HepG2 (cell line): ENCODE results near the gene MAPK14. TPM values are rescaled to one million over a fixed set of nuclear protein-coding genes. Genes with fewer than 3 reads are reported as not detected.
A peak's percentile ranks its signal among the peaks of the same experiment; 100 is the strongest.

Source experiments
- BCL3 ChIP-seq: sonication (generic); formaldehyde crosslinking; IDR thresholded peaks from 2 replicates; pipeline ENCODE4 v1.5.1; 2020; ENCODE audit warnings: mild to moderate bottlenecking, missing genetic modification reagents, moderate library complexity
- EP300 ChIP-seq, 3 experiments: sonication (generic) in 1 of 3; formaldehyde crosslinking in 1 of 3; IDR thresholded peaks; 2 replicates each; pipeline versions ENCODE4 v1.5.1 to v1.6.1; 2011 to 2020; ENCODE audit warnings: low read depth in 2 of 3, low read length in 2 of 3, borderline replicate concordance in 1 of 3, improper control_type of control experiment in 1 of 3, mild to moderate bottlenecking in 1 of 3, missing genetic modification reagents in 1 of 3, moderate library complexity in 1 of 3
- HNRNPK ChIP-seq: fragments of 200-400 bp; formaldehyde crosslinking; IDR thresholded peaks from 2 replicates; pipeline ENCODE4 v1.6.1; 2018; ENCODE audit warnings: low read length, low read depth, moderate library complexity, mild to moderate bottlenecking; ENCODE audit not compliant: poor library complexity, severe bottlenecking
- NCOA5 ChIP-seq: sonication (generic); formaldehyde crosslinking; IDR thresholded peaks from 2 replicates; pipeline ENCODE4 v1.4.0; 2020; ENCODE audit warnings: missing genetic modification reagents
- POGZ ChIP-seq: sonication (generic); formaldehyde crosslinking; IDR thresholded peaks from 2 replicates; pipeline ENCODE4 v1.4.0; 2020; ENCODE audit warnings: mild to moderate bottlenecking, missing genetic modification reagents
- TMF1 ChIP-seq: sonication (generic); formaldehyde crosslinking; IDR thresholded peaks from 2 replicates; pipeline ENCODE4 v1.8.1; 2022; ENCODE audit warnings: low read depth, missing genetic modification reagents
- ZBTB3 ChIP-seq: sonication (generic); formaldehyde crosslinking; IDR thresholded peaks from 2 replicates; pipeline ENCODE4 v1.4.0; 2020; ENCODE audit warnings: low read depth, mild to moderate bottlenecking, moderate library complexity, missing genetic modification reagents, borderline replicate concordance
- ZFP36 ChIP-seq: fragments of 150-350 bp; IDR thresholded peaks from 2 replicates; pipeline ENCODE4 v1.6.1; 2018; ENCODE audit warnings: borderline replicate concordance, low read length, low read depth; ENCODE audit not compliant: partially characterized antibody
- ZFP41 ChIP-seq: sonication (generic); formaldehyde crosslinking; IDR thresholded peaks from 2 replicates; pipeline ENCODE4 v1.4.0; 2020; ENCODE audit warnings: mild to moderate bottlenecking, missing genetic modification reagents, borderline replicate concordance
- ZNF414 ChIP-seq: sonication (generic); formaldehyde crosslinking; IDR thresholded peaks from 2 replicates; pipeline ENCODE4 v1.5.0; 2020; ENCODE audit warnings: missing genetic modification reagents
- ZNF556 ChIP-seq: sonication (generic); formaldehyde crosslinking; IDR thresholded peaks from 2 replicates; pipeline ENCODE4 v1.4.0; 2020; ENCODE audit warnings: mild to moderate bottlenecking, missing genetic modification reagents, borderline replicate concordance
- ZNF570 ChIP-seq: sonication (generic); formaldehyde crosslinking; IDR thresholded peaks from 2 replicates; pipeline ENCODE4 v1.4.0; 2020; ENCODE audit warnings: mild to moderate bottlenecking, missing genetic modification reagents, borderline replicate concordance
- ZSCAN21 ChIP-seq: sonication (generic); formaldehyde crosslinking; IDR thresholded peaks from 2 replicates; pipeline ENCODE4 v1.8.0; 2022; ENCODE audit warnings: mild to moderate bottlenecking, missing genetic modification reagents, moderate library complexity, borderline replicate concordance
- polyA plus RNA-seq, 8 experiments: library from polyadenylated mRNA; depleted of rRNA in 3 of 8; stranded (reverse) in 7 of 8; unstranded in 1 of 8; fragments of >200 nt; fragmentation: Illumina TruSeq in 4 of 8; extraction: Trizol in 4 of 8; gene quantifications; 2 replicates each; pipeline versions ENCODE4 v1.2.1 to v1.2.3, GENCODE V29; 2011 to 2016; ENCODE audit warnings: low read depth in 4 of 8, missing spikeins in 1 of 8, mixed read lengths in 1 of 8; ENCODE audit not compliant: insufficient read depth in 1 of 8
- total RNA-seq, 5 experiments: library from RNA; depleted of rRNA; stranded (reverse); fragments of >200 nt; fragmentation: Illumina TruSeq; extraction: Trizol; gene quantifications; 2 replicates each; pipeline ENCODE4 v1.2.3, GENCODE V29; 2016; ENCODE audit warnings: low read depth in 1 of 5
- TF ChIP-seq, protein P1 (sequence below): sonication (generic); formaldehyde crosslinking; IDR thresholded peaks from 2 replicates; pipeline ENCODE4 v1.4.0; 2020; ENCODE audit warnings: mild to moderate bottlenecking, missing genetic modification reagents
- TF ChIP-seq, protein P2 (sequence below): sonication (generic); formaldehyde crosslinking; IDR thresholded peaks from 2 replicates; pipeline ENCODE4 v1.4.0; 2020; ENCODE audit warnings: missing genetic modification reagents
- TF ChIP-seq, protein P3 (sequence below): sonication (generic); formaldehyde crosslinking; IDR thresholded peaks from 2 replicates; pipeline ENCODE4 v1.8.1; 2022; ENCODE audit warnings: low read depth, mild to moderate bottlenecking, missing genetic modification reagents

Gene MAPK14
- total and polyA plus RNA-seq, 2 of the 13 experiments (the other 11 are each of a cell fraction or from before 2014, with no cell fraction given): 66.3 to 67.3 TPM

GRCh38 chr6:36095497-36096391 lies 68.1 kb downstream of the MAPK14 start (continued):
- TF ChIP-seq NCOA5 (CRISPR knock-in tag) (no peak), TMF1 (CRISPR knock-in tag) (no peak), EP300 (IDR thresholded peaks at IDR 0.05; ENCODE audit: low read depth in 2 of 2, low read length in 2 of 2) (peak; percentile 91 to 93), EP300 (CRISPR knock-in tag; IDR thresholded peaks at IDR 0.05; ENCODE audit: borderline replicate concordance) (peak; percentile 95), ZNF414 (CRISPR knock-in tag) (peak; percentile 83; the same call in 1 of the 2 replicates), ZBTB3 (CRISPR knock-in tag) (no peak), ZFP36 (no peak), POGZ (CRISPR knock-in tag) (peak; percentile 92), ZSCAN21 (peak; percentile 62; the same call in 1 of the 2 replicates), ZNF570 (CRISPR knock-in tag) (no peak), BCL3 (CRISPR knock-in tag) (peak; percentile 15; the same call in 1 of the 2 replicates), ZFP41 (no peak), HNRNPK (no peak), ZNF556 (peak; percentile 69; the same call in 1 of the 2 replicates)
- TF ChIP-seq, protein P1, sequence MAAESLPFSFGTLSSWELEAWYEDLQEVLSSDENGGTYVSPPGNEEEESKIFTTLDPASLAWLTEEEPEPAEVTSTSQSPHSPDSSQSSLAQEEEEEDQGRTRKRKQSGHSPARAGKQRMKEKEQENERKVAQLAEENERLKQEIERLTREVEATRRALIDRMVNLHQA (CRISPR knock-in tag): no peak
- TF ChIP-seq, protein P2, sequence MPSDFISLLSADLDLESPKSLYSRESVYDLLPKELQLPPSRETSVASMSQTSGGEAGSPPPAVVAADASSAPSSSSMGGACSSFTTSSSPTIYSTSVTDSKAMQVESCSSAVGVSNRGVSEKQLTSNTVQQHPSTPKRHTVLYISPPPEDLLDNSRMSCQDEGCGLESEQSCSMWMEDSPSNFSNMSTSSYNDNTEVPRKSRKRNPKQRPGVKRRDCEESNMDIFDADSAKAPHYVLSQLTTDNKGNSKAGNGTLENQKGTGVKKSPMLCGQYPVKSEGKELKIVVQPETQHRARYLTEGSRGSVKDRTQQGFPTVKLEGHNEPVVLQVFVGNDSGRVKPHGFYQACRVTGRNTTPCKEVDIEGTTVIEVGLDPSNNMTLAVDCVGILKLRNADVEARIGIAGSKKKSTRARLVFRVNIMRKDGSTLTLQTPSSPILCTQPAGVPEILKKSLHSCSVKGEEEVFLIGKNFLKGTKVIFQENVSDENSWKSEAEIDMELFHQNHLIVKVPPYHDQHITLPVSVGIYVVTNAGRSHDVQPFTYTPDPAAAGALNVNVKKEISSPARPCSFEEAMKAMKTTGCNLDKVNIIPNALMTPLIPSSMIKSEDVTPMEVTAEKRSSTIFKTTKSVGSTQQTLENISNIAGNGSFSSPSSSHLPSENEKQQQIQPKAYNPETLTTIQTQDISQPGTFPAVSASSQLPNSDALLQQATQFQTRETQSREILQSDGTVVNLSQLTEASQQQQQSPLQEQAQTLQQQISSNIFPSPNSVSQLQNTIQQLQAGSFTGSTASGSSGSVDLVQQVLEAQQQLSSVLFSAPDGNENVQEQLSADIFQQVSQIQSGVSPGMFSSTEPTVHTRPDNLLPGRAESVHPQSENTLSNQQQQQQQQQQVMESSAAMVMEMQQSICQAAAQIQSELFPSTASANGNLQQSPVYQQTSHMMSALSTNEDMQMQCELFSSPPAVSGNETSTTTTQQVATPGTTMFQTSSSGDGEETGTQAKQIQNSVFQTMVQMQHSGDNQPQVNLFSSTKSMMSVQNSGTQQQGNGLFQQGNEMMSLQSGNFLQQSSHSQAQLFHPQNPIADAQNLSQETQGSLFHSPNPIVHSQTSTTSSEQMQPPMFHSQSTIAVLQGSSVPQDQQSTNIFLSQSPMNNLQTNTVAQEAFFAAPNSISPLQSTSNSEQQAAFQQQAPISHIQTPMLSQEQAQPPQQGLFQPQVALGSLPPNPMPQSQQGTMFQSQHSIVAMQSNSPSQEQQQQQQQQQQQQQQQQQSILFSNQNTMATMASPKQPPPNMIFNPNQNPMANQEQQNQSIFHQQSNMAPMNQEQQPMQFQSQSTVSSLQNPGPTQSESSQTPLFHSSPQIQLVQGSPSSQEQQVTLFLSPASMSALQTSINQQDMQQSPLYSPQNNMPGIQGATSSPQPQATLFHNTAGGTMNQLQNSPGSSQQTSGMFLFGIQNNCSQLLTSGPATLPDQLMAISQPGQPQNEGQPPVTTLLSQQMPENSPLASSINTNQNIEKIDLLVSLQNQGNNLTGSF: no peak
- TF ChIP-seq, protein P3, sequence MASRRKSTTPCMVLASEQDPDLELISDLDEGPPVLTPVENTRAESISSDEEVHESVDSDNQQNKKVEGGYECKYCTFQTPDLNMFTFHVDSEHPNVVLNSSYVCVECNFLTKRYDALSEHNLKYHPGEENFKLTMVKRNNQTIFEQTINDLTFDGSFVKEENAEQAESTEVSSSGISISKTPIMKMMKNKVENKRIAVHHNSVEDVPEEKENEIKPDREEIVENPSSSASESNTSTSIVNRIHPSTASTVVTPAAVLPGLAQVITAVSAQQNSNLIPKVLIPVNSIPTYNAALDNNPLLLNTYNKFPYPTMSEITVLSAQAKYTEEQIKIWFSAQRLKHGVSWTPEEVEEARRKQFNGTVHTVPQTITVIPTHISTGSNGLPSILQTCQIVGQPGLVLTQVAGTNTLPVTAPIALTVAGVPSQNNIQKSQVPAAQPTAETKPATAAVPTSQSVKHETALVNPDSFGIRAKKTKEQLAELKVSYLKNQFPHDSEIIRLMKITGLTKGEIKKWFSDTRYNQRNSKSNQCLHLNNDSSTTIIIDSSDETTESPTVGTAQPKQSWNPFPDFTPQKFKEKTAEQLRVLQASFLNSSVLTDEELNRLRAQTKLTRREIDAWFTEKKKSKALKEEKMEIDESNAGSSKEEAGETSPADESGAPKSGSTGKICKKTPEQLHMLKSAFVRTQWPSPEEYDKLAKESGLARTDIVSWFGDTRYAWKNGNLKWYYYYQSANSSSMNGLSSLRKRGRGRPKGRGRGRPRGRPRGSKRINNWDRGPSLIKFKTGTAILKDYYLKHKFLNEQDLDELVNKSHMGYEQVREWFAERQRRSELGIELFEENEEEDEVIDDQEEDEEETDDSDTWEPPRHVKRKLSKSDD (CRISPR knock-in tag): no peak
